DMS153 treated with DMSO at 0.1 percent for 48 hours (cell line): ENCODE results near the gene NPM3.

Experiments used
- DNase-seq: peaks from one replicate; lab custom pipeline; 2025; ENCODE audit not compliant: unreplicated experiment; lab: John Stamatoyannopoulos, UW

NPM3 gene, protein sequence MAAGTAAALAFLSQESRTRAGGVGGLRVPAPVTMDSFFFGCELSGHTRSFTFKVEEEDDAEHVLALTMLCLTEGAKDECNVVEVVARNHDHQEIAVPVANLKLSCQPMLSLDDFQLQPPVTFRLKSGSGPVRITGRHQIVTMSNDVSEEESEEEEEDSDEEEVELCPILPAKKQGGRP

DNA sequence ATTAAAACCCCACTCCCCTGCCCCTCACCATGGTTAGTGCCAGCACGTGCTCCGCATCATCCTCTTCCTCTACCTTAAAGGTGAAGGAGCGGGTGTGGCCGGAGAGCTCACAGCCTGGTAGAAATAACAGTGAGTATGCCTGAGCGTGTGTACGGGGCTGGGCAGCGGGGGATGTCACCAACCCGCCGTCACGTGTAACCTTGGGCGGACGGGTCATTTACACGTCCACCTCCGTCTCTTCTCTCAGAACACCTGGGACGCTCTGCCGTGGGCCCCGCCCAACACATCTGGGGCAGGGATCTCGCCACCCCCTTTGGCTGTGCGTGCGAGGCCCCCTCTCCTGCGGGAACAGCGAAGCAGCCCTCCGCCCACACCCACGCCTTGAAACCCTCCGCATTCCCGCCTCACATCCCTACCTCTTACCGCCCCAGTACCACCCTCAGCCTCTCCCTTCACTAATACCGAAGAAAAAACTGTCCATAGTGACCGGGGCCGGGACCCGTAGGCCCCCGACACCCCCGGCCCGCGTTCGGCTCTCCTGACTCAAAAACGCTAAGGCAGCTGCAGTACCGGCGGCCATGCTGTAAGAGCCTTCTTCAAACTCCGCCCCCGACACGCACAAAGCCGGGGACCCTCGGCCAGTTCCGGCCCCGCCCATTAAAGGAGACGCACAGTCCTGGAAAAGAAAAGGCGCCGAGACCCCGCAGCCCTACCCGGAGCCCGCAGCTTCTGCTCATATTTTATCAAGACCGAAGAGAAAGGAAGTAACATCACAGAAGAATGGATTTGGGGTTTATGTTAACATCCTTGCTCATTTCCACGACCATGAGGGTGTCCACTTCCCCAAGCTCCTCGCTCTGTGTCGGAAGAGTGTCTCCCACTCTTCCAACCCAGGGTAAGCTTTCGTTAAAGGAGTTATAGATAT lies at the start of gene NPM3:
NPM3 (minus strand) TSS at position 636 of the 925 bp plus-strand sequence; CDS start at position 580, 56 bp downstream.
- DNase-seq: peak; percentile 40

GRCh38 chr10:101832325-101832771 lies 49.1 kb upstream of the NPM3 start:
- no peak for DNase-seq

DNA sequence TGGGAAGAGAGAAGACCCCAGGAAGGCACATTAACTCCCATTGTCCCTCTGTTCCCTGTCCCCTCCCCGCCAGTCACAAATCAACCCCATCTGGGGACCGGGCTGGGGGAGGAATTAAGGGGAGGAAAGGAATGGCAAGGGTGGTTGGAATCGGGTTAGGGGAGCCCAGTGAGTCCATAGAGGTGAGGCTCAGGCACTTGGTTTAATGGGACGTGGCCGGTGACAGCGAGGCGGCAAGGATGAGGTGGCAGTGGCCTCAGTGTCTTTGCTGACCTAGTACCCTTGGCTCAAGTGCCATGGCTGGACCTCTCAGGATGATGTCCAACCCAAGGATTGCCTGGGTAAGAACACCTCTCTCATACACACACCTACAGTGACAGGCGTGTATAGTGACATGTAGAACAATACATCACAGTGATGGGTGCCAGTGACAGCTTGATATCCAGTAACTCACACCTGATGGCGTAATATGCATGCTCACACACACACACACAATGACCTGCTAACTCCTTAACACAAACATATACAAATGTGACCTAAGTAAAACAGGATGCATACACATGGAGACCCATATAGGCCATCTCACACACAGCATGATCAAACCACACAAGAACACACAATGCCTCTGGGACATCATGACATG lies 48.0 kb upstream of the NPM3 start:
- no peak for DNase-seq

GRCh38 chr10:101830322-101831168 lies 47.3 kb upstream of the NPM3 start:
- peak; percentile 72 for DNase-seq

DNA sequence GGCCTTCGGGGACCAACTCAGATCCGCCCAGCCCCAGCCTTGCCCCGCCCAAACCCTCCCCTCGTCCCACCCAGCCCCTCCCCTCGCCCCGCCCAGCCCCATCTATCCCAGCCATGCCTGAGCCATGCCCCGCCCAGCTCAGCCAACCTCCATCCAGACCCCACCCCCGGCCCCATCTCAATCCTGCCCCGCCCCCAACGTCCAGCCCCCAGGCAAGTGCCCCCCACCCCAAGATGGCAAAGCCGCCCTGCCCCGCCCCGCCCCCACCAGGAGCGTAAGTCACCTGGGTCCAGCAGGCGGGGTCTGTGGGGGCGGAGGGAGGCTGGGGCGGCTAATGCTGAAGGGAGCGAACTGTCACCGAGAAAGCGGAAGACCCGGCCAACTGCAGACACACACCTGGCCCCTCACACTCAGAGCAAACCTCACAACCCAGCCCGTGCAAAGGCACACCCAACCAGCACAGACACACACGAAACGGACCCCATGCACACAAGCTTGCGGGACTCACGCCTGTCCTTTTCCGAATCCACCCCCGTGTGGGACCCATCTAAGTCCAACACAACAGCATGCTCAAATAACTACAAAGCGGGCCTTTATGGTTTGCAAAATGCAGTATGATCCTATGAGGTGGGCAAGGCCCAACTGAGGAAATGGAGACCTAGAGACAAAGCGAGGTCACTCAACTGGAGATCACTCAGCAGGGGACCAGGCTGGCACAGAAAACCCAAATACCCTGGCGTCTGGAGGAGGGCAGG lies 46.5 kb upstream of the NPM3 start:
- peak; percentile 24 for DNase-seq

DNA sequence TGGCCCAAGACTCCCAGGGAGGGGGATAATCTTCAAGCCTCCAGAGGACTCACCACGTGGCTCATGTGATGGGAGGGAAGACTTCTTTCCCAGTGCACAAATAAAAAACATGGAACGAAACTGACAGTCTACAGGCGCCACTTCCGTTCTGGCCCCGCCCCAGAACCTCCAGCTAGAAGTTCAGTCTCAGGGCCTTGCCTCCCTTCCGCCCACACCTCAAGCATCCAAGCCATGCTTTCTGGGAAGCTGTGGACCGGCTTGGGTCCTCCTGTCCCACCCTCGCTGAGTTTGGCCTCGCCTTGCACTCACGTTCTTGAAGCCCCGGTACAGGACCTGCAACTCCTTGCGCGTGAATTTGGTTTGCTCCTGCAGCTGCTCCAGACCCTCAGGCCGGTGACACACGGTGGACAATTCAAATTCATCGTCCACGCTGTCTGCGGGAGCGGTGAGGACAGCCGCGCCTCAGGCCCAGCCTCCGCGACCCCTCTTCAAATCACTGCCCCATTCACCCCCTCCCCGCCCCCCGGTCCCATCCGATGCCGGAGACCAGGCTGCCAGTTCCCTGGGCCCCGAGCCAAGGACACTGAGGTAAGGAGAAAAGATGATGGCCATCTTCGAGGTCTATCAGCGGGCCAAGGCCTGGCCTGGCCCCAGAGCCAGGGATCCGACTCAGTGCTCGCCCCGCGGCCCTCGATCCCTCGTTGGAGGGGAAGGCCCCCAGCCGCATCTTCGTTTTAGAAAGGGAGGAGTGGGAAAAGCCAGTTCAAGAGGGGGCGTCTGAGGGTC lies 45.7 kb upstream of the NPM3 start:
- no peak for DNase-seq

- no peak for DNase-seq
These were observed 44.8 kb upstream of the NPM3 start for GRCh38 chr10:101827919-101828600.

DNA sequence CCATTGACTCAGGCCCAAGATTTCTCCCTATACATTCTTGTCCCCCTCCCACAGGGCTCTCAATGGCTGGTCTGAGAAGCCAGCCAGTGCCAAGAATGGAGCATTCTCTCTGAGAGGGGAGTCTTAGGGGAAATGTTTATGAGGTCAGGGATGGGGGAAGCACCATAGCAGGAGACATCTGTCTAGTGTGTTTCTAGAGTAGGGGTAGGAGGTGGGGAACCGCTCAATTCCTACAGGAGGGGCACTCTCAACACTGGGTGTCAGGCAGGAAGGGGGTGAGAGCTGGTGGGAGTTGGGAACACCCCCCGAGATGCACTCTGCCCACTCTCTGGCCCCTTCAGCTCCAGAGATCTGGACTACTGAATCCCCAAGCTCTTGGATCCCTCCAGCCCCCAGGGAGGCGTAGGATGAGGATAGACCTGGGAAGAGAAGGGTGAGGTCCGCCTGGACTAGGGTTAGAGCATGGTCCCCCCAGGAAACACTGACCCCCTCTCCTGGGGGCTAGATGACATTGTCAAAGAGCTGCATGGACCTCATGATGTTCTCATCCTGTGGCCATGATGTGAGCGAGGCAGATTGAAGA lies 43.7 kb upstream of the NPM3 start:
- DNase-seq: no peak

DNA sequence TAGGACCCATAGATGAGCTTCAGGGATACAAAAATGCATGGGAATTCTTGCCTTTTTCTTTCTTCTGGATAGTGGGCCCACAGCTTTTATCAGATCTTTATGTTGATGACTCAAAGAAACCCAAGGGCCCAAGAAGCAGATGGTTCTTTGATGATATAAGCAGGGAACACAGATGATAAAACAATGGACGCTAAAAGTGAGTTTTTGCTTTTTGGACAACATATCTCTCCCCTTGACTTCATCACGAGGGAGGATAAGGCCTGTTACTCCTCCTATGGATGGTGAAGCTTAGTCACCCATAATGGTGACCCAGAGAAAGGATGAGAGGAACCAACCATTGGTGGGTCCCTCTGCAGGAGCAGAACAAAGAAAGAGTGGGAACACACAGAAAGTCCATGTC lies 41.5 kb upstream of the NPM3 start:
- DNase-seq: no peak

- no peak for DNase-seq
These were observed 35.8 kb upstream of the NPM3 start for GRCh38 chr10:101818872-101819633.

GRCh38 chr10:101818119-101818871 lies 35.0 kb upstream of the NPM3 start, which contains the start of gene OGA:
OGA (minus strand) TSS chr10:101818444; CDS start chr10:101818022, 422 bp downstream.
- peak; percentile 99 for DNase-seq

- no peak for DNase-seq
These were observed 34.3 kb upstream of the NPM3 start for GRCh38 chr10:101817337-101818118.

DNA sequence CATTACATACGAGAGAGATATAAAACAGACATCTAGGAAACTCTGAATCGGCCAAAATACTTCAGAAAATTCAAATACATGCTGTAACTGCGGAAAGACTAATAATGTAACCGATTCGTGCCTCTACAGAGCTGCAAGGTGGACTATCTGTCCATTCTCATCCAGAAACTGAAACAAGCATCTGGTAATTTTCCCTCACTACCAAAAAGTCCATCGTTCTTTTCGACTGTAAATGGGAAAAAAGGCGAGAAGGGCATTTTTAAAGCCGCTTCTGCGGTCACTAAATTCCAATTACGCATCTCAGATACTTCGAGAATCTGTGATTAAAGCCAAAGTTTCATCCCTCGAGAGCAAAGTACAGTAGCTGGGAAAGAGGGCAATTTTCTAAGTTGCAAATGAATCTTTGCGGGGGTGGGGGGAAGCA lies 33.7 kb upstream of the NPM3 start:
- DNase-seq: no peak

DNA sequence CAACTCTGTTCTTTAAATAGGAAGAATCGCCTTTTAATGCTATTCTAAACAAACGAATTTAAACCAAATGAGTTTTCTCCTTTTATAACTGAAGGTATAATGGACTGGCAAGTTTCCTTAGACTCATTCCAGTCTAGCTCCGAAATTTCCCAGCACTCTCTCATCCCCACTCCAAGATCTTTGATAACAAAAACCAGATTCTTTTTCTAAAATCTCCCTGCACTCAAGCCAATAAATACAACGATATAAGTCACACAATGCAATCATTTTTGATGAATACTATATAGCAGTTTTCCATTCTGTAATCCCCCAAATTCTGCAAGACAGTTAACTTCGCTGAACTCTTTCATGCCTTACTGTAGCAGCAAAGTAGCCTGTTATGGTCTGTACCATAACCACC lies 33.1 kb upstream of the NPM3 start:
- DNase-seq: no peak

GRCh38 chr10:101814466-101815071 lies 31.3 kb upstream of the NPM3 start:
- DNase-seq: no peak

GRCh38 chr10:101812606-101813005 lies 29.4 kb upstream of the NPM3 start:
- DNase-seq: no peak
